Smooth muscle cell (in vitro differentiated cells): ENCODE measurements around the gene BRD2. TPM values are rescaled to one million over a fixed set of nuclear protein-coding genes. Genes with fewer than 3 reads are reported as not detected.

ENCODE experiments used
- DNase-seq: peaks from one replicate; lab custom pipeline; 2025; ENCODE audit not compliant: unreplicated experiment; lab: John Stamatoyannopoulos, UW
- H2AFZ ChIP-seq: fragments of 200-600 bp; sonication (generic); 2 replicates; pipeline ENCODE4 v1.6.0; 2016; ENCODE audit warnings: antibody characterized with exemption, low read depth, mild to moderate bottlenecking
- H3F3A ChIP-seq: fragments of 200-600 bp; sonication (generic); 2 replicates; pipeline ENCODE4 v1.6.0; 2017; ENCODE audit warnings: antibody characterized with exemption, low read depth
- H3K27ac ChIP-seq: fragments of 200-600 bp; sonication (generic); 2 replicates; pipeline ENCODE4 v1.5.1; 2016; ENCODE audit warnings: low read depth, mild to moderate bottlenecking
- H3K27me3 ChIP-seq: fragments of 200-600 bp; sonication (generic); 2 replicates; pipeline ENCODE4 v1.6.1; 2016; ENCODE audit warnings: low read depth, mild to moderate bottlenecking
- H3K36me3 ChIP-seq: fragments of 200-600 bp; sonication (generic); 2 replicates; pipeline ENCODE4 v1.5.1; 2016; ENCODE audit warnings: low read depth
- H3K4me1 ChIP-seq: fragments of 200-600 bp; sonication (generic); 2 replicates; pipeline ENCODE4 v1.5.1; 2016; ENCODE audit warnings: low read depth
- H3K4me2 ChIP-seq: fragments of 200-600 bp; sonication (generic); 2 replicates; pipeline ENCODE4 v1.6.0; 2016; ENCODE audit warnings: mild to moderate bottlenecking
- H3K4me3 ChIP-seq: fragments of 200-600 bp; sonication (generic); 2 replicates; pipeline ENCODE4 v1.5.1; 2016; ENCODE audit warnings: mild to moderate bottlenecking
- H3K79me2 ChIP-seq: fragments of 200-600 bp; sonication (generic); 2 replicates; pipeline ENCODE4 v1.6.0; 2016; ENCODE audit warnings: low read depth, mild to moderate bottlenecking
- H3K9ac ChIP-seq: fragments of 200-600 bp; sonication (generic); 2 replicates; pipeline ENCODE4 v1.6.0; 2016; ENCODE audit warnings: low read depth
- H3K9me3 ChIP-seq: fragments of 200-600 bp; sonication (generic); replicated peaks from 2 replicates; pipeline ENCODE4 v1.5.1; 2016; ENCODE audit warnings: low read depth
- H4K20me1 ChIP-seq: fragments of 200-600 bp; sonication (generic); 2 replicates; pipeline ENCODE4 v1.6.0; 2016; ENCODE audit warnings: low read depth
- WGBS: methylation state at CpG from one replicate; pipeline ENCODE4 v1.1.7; 2016; ENCODE audit warnings: low lambda C conversion rate; 5-methylcytosine and 5-hydroxymethylcytosine counted together
- polyA plus RNA-seq: library from polyadenylated mRNA; unstranded; fragments of >200 nt; fragmentation: Nextera tagmentation; extraction: Ambion mirVana; gene quantifications from 2 replicates; pipeline ENCODE4 v1.2.1, GENCODE V29; 2016
- total RNA-seq: library from RNA; depleted of rRNA; stranded (reverse); fragments of >200 nt; gene quantifications from 2 replicates; pipeline ENCODE4 v1.2.3, GENCODE V29; 2014
- TF ChIP-seq, protein P1 (sequence below): fragments of 200-600 bp; sonication (generic); IDR thresholded peaks from 2 replicates; pipeline ENCODE4 v1.5.1; 2017; ENCODE audit warnings: borderline replicate concordance, mild to moderate bottlenecking, antibody characterized with exemption; ENCODE audit not compliant: insufficient read depth, poor library complexity, severe bottlenecking

Gene BRD2
- total and polyA plus RNA-seq, 2 experiments from 2014 or later = 162 to 205 TPM

DNA sequence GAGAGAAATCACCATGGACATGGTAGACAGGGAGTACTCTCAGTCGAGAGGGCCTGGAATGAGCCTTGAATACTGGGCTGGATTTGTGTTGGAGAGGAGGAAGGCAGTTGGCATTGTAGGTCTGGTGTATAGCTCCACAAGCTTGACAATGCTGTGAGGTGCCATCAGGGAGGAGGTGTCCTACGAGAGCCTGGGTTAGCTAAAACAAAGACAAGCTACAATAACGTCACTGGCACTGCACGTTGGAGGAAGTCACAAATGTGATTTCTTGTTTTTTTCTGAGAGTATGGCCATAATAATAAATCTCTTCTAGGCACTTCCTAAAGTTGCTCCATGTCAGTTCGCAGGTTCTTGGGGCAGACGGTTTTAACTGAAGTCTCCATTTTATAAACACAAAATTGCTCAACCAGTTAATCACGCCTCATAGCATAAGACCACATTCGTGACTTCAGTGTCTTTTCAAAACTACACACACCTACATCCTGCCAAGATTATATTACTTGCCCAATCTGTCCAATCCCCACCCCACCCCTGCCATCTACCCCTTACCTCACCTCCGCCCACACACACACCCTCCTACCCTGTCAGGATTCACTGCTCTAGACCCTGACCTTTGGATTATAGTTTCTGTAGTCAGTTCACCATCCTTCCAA lies 23.2 kb upstream of the BRD2 start:
- no peak overlapping the region for H3K9ac ChIP-seq
- H3K79me2 ChIP-seq = no peaks in the 10 kb centered on the region
- TF ChIP-seq, protein P1, sequence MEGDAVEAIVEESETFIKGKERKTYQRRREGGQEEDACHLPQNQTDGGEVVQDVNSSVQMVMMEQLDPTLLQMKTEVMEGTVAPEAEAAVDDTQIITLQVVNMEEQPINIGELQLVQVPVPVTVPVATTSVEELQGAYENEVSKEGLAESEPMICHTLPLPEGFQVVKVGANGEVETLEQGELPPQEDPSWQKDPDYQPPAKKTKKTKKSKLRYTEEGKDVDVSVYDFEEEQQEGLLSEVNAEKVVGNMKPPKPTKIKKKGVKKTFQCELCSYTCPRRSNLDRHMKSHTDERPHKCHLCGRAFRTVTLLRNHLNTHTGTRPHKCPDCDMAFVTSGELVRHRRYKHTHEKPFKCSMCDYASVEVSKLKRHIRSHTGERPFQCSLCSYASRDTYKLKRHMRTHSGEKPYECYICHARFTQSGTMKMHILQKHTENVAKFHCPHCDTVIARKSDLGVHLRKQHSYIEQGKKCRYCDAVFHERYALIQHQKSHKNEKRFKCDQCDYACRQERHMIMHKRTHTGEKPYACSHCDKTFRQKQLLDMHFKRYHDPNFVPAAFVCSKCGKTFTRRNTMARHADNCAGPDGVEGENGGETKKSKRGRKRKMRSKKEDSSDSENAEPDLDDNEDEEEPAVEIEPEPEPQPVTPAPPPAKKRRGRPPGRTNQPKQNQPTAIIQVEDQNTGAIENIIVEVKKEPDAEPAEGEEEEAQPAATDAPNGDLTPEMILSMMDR = no peak
- H3K4me3 ChIP-seq = no peak overlapping the region
- H3K4me1 ChIP-seq = no peaks in the 10 kb centered on the region
- H2AFZ ChIP-seq = no peak overlapping the region
- WGBS = 82% methylated on average over 9 of the region's 9 CpGs
- H3K4me2 ChIP-seq = no peak overlapping the region
- H4K20me1 ChIP-seq = no peaks in the 10 kb centered on the region
- H3K9me3 ChIP-seq = no peaks in the 10 kb centered on the region
- no peak for DNase-seq
- no peak overlapping the region for H3K27ac ChIP-seq
- no peaks in the 10 kb centered on the region for H3K36me3 ChIP-seq
- H3F3A ChIP-seq = no peaks in the 10 kb centered on the region
- peaks cover 3% of the 10 kb centered on the region for H3K27me3 ChIP-seq

DNA sequence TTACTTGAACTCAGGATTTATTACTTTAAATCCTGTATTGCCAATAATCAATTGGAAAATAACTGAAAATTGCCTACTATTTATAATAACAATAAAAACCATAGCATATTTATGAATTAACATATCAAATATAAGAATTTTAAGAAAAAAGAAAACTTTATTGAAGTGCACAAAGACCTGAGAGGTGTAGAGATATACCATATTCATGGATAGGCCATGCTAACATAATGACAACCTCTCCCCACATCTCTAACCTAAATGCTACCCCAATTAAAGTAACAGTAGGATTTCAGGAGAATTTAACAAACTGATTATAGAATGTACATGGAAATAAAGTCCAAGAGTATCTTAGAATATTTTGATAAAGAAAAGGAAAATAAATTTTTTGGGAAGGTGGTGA lies 22.4 kb upstream of the BRD2 start:
- H3K4me2 ChIP-seq = no peak overlapping the region
- no peaks in the 10 kb centered on the region for H3F3A ChIP-seq
- no peaks in the 10 kb centered on the region for H3K79me2 ChIP-seq
- no peaks in the 10 kb centered on the region for H3K9me3 ChIP-seq
- no peaks in the 10 kb centered on the region for H3K36me3 ChIP-seq
- H3K27ac ChIP-seq = no peak overlapping the region
- H3K4me1 ChIP-seq = no peaks in the 10 kb centered on the region
- H3K4me3 ChIP-seq = no peak overlapping the region
- H4K20me1 ChIP-seq = no peaks in the 10 kb centered on the region
- no peak for DNase-seq
- no peak overlapping the region for H3K9ac ChIP-seq
- H2AFZ ChIP-seq = no peak overlapping the region
- TF ChIP-seq, protein P1 = no peak
- peaks cover 3% of the 10 kb centered on the region for H3K27me3 ChIP-seq

DNA sequence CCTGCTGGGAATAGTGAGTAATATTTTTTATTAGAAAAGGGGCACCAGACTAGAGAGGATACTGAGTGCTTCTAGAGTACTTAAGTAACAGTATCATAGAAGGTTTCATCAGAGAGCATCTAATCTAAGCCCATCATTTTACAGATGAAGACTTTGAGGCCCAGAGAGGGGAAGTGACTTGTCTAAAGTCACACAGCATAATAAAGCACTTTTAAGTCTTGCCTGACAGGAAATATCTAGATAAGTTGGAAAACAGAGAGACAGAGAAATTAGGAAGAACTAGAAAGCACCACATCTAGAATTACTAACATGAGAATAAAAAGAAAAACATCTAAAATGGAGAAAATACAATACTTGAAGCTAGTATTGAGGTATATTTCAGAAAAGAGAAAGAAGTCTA lies 21.5 kb upstream of the BRD2 start:
- H3K36me3 ChIP-seq = no peaks in the 10 kb centered on the region
- no peak overlapping the region for H2AFZ ChIP-seq
- peaks cover 3% of the 10 kb centered on the region for H3K27me3 ChIP-seq
- H4K20me1 ChIP-seq = no peaks in the 10 kb centered on the region
- no peak overlapping the region for H3K4me2 ChIP-seq
- TF ChIP-seq, protein P1 = no peak
- H3K27ac ChIP-seq = no peak overlapping the region
- H3F3A ChIP-seq = no peaks in the 10 kb centered on the region
- H3K4me3 ChIP-seq = no peak overlapping the region
- DNase-seq = no peak
- H3K9ac ChIP-seq = no peak overlapping the region
- H3K79me2 ChIP-seq = no peaks in the 10 kb centered on the region
- H3K4me1 ChIP-seq = no peaks in the 10 kb centered on the region
- no peaks in the 10 kb centered on the region for H3K9me3 ChIP-seq
